Endodermal cell (in vitro differentiated cells): ENCODE data around the gene NPM3. TPM values are rescaled to one million over a fixed set of nuclear protein-coding genes. Genes with fewer than 3 reads are reported as not detected.

Experiments
- DNase-seq: peaks from one replicate; pipeline ENCODE4 v3.0.0-alpha.2; 2017
- H3K27ac ChIP-seq: 2 replicates; pipeline ENCODE4 v1.5.1; 2013; ENCODE audit warnings: mild to moderate bottlenecking, low read depth, low read length, moderate library complexity
- H3K27me3 ChIP-seq: 2 replicates; pipeline ENCODE4 v1.6.1; 2013; ENCODE audit warnings: mild to moderate bottlenecking, low read length, moderate library complexity; ENCODE audit not compliant: insufficient read depth, control insufficient read depth, poor library complexity, severe bottlenecking
- H3K36me3 ChIP-seq: 2 replicates; pipeline ENCODE4 v1.7.0; 2013; ENCODE audit warnings: mild to moderate bottlenecking, low read length, moderate library complexity; ENCODE audit not compliant: control insufficient read depth, insufficient read depth
- H3K4me1 ChIP-seq: one replicate; pipeline ENCODE4 v1.7.0; 2013; ENCODE audit warnings: low read length; ENCODE audit not compliant: control insufficient read depth, insufficient read depth
- H3K4me3 ChIP-seq: 2 replicates; pipeline ENCODE4 v1.5.1; 2013; ENCODE audit warnings: mild to moderate bottlenecking, low read length, moderate library complexity
- H3K9ac ChIP-seq: 2 replicates; pipeline ENCODE4 v1.6.1; 2013; ENCODE audit warnings: mild to moderate bottlenecking, low read length, moderate library complexity; ENCODE audit not compliant: poor library complexity, severe bottlenecking; ENCODE audit errors: extremely low read depth
- H3K9me3 ChIP-seq: 2 replicates; pipeline ENCODE4 v1.6.1; 2013; ENCODE audit warnings: mild to moderate bottlenecking, low read length, moderate library complexity; ENCODE audit not compliant: control insufficient read depth
- H3K27ac Mint-ChIP-seq: 2 replicates; pipeline ENCODE4 v1.8.0; 2020; ENCODE audit warnings: mixed read lengths
- H3K27me3 Mint-ChIP-seq: 2 replicates; pipeline ENCODE4 v1.8.0; 2021; ENCODE audit warnings: mild to moderate bottlenecking, mixed read lengths; ENCODE audit not compliant: insufficient read depth
- H3K36me3 Mint-ChIP-seq: 2 replicates; pipeline ENCODE4 v1.8.0; 2020; ENCODE audit warnings: low read depth, mixed read lengths
- H3K4me1 Mint-ChIP-seq: 2 replicates; pipeline ENCODE4 v1.8.0; 2020; ENCODE audit warnings: mixed read lengths
- H3K4me3 Mint-ChIP-seq: 2 replicates; pipeline ENCODE4 v1.8.0; 2020; ENCODE audit warnings: mild to moderate bottlenecking, moderate library complexity, mixed read lengths
- H3K9me3 Mint-ChIP-seq: 2 replicates; pipeline ENCODE4 v1.8.0; 2020; ENCODE audit warnings: mild to moderate bottlenecking, mixed read lengths
- WGBS, 2 experiments: methylation state at CpG; one replicate each; pipeline versions ENCODE4 v1.1.5 to v1.1.7; 2013; ENCODE audit warnings: missing lambda C conversion rate in 2 of 2, mixed read lengths in 1 of 2; ENCODE audit not compliant: insufficient coverage in 1 of 2, insufficient read length in 1 of 2; 5-methylcytosine and 5-hydroxymethylcytosine counted together
- total RNA-seq, 2 donors: library from RNA; stranded (reverse); fragmentation: NEBNext Ultra II Directional in 1 of 2; extraction: Animal tissue kit (Norgen Biotek cat#: 25700) in 1 of 2; gene quantifications; 2 replicates in 1 of 2; 3 replicates in 1 of 2; pipeline ENCODE4 v1.2.1, GENCODE V29; 2021
- TF ChIP-seq, protein P1 (sequence below): fragments of 200-600 bp; sonication (generic); conservative IDR thresholded peaks from 2 replicates; pipeline ENCODE4 v1.5.0; 2021; ENCODE audit warnings: antibody characterized with exemption, mild to moderate bottlenecking

Gene NPM3
- total RNA-seq, 2 donors from 2014 or later: 82.2 to 133 TPM

GRCh38 chr10:101773923-101774588 lies 9.2 kb downstream of the NPM3 start:
- DNase-seq: peak; percentile 60
- peaks cover 10% of the 10 kb centered on the region for H3K27me3 ChIP-seq
- Mint-ChIP-seq H3K9me3 (no peaks in the 10 kb centered on the region), H3K4me1 (peaks cover 47% of the 10 kb centered on the region), H3K27ac (no peak overlapping the region), H3K4me3 (peak overlapping the region; percentile 63), H3K36me3 (peaks cover 22% of the 10 kb centered on the region), H3K27me3 (peaks cover 26% of the 10 kb centered on the region)
- WGBS, 2 experiments: 22 to 34% methylated on average over 6 to 10 of the region's 13 CpGs
- TF ChIP-seq, protein P1, sequence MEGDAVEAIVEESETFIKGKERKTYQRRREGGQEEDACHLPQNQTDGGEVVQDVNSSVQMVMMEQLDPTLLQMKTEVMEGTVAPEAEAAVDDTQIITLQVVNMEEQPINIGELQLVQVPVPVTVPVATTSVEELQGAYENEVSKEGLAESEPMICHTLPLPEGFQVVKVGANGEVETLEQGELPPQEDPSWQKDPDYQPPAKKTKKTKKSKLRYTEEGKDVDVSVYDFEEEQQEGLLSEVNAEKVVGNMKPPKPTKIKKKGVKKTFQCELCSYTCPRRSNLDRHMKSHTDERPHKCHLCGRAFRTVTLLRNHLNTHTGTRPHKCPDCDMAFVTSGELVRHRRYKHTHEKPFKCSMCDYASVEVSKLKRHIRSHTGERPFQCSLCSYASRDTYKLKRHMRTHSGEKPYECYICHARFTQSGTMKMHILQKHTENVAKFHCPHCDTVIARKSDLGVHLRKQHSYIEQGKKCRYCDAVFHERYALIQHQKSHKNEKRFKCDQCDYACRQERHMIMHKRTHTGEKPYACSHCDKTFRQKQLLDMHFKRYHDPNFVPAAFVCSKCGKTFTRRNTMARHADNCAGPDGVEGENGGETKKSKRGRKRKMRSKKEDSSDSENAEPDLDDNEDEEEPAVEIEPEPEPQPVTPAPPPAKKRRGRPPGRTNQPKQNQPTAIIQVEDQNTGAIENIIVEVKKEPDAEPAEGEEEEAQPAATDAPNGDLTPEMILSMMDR: no peak
- no peak overlapping the region for H3K27ac ChIP-seq
- peak overlapping the region; percentile 13 for H3K9ac ChIP-seq
- peaks cover 62% of the 10 kb centered on the region for H3K36me3 ChIP-seq
- H3K9me3 ChIP-seq: no peaks in the 10 kb centered on the region
- H3K4me1 ChIP-seq: peaks cover 48% of the 10 kb centered on the region
- peak overlapping the region; percentile 85 for H3K4me3 ChIP-seq

DNA sequence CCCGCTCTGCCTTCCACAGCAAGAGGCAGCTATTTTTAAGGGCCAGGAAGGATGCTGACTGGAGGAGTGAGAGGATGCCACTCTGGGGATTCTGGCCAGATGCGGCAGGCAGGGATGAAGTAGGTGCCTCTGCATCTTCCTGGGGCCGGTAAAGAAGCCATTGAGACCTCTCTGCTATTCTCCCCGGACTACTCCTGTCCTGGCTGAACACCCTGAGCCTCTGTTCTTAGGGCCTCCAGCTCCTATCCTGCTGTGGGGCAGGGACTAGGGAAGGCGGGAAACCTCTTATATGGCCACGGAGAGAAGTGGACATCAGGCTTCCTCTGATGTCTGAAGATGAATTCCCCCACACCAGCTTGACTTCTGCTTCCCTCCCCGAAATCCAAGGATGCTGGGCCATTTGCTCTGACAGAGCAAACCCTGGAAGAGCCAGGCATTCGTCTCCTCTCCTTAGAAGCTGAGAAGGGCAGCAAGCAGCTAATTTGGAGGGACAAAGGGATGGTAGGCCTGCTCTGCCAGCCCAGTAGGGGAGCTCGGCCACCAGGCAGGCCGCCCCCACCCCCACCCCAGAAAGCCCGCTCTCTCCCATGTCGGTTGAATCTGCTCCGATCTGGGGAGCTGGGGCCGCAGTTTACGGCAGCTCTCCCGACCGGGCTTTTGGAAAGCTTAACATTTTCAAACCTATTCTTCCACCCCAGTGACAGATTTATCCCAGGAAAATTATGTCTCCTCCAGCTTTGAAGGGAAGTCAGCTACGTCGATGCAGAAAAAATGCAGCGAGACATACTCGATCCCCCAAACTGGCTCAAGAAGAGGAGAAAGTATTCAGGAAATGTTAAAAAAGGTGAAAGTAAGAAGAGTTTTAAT lies 10.1 kb downstream of the NPM3 start:
- H3K27ac Mint-ChIP-seq: no peak overlapping the region
- peaks cover 50% of the 10 kb centered on the region for H3K4me1 Mint-ChIP-seq
- H3K27me3 Mint-ChIP-seq: peaks cover 26% of the 10 kb centered on the region
- H3K36me3 Mint-ChIP-seq: peaks cover 23% of the 10 kb centered on the region
- peak overlapping the region; percentile 63 for H3K4me3 Mint-ChIP-seq
- H3K9me3 Mint-ChIP-seq: no peaks in the 10 kb centered on the region
- DNase-seq: peak; percentile 57
- Histone ChIP-seq H3K4me1 (peaks cover 43% of the 10 kb centered on the region), H3K9me3 (no peaks in the 10 kb centered on the region), H3K36me3 (peaks cover 65% of the 10 kb centered on the region), H3K4me3 (peak overlapping the region; percentile 85), H3K27ac (no peak overlapping the region), H3K27me3 (peaks cover 10% of the 10 kb centered on the region), H3K9ac (peak overlapping the region; percentile 13)
- TF ChIP-seq, protein P1: no peak
- WGBS, 2 experiments: 28 to 57% methylated on average over 9 to 21 of the region's 21 CpGs

DNA sequence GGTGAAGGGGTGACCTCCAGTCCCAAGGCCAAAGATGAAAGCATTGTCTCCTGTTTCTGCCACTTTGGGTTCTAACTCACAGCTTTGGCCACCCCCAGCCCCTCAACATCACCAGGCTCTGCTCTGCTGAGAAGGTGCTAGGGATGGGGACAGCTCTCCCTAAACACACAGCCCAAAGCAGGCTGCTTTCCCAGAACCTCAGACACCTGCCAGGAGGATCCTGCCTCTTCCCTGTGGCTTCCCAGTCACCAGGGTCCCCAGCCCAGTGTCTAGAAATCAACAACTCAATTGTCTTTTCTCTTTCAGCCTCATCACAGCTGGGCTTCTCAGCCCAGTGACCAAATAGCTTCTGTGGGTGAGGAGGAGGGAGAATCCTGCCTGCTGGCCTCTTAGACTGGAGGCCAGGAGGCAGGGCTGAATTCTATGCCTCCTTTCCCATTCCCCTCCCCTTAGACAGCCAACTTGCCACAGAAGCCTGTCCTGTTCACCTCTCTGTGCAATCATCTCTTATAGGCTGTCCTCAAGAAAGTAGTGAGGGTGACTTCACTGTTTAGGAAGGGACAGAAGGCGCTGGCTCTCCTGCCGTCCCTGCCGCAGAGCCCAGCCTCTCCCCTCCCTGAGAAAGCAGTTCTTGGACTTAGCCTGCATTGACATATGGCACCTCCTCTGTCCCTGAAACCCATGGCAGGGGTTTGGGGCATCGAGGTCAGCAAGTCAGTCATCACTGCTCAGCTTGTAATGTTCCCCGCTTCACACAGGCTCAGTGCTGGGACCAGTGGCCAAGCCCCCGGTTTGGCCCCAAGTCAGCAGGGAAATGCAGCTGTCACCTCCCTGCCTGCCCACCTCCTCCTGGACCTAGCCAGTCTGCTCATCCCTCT lies 11.0 kb downstream of the NPM3 start:
- Histone ChIP-seq H3K36me3 (peaks cover 59% of the 10 kb centered on the region), H3K27me3 (peaks cover 10% of the 10 kb centered on the region), H3K4me3 (peak overlapping the region; percentile 85), H3K9ac (no peak overlapping the region), H3K4me1 (peaks cover 40% of the 10 kb centered on the region), H3K9me3 (no peaks in the 10 kb centered on the region), H3K27ac (no peak overlapping the region)
- Mint-ChIP-seq H3K27ac (no peak overlapping the region), H3K4me1 (peaks cover 47% of the 10 kb centered on the region), H3K9me3 (no peaks in the 10 kb centered on the region), H3K27me3 (peaks cover 21% of the 10 kb centered on the region), H3K4me3 (no peak overlapping the region), H3K36me3 (peaks cover 23% of the 10 kb centered on the region)
- DNase-seq: peak; percentile 51
- TF ChIP-seq, protein P1: no peak
- WGBS, 2 experiments: 90 to 92% methylated on average over 4 to 6 of the region's 6 CpGs
